K562 (cell line): ENCODE data around the gene NDUFB5. TPM values are rescaled to one million over a fixed set of nuclear protein-coding genes. Genes with fewer than 3 reads are reported as not detected.

Experiments
- ATF3 ChIP-seq, 2 experiments: fragments of 450-650 bp in 1 of 2; sonication (generic) in 1 of 2; formaldehyde crosslinking in 1 of 2; IDR thresholded peaks in 1 of 2; conservative IDR thresholded peaks in 1 of 2; 2 replicates each; pipeline versions ENCODE4 v1.6.1 to v1.8.1; 2016 to 2023; ENCODE audit warnings: mild to moderate bottlenecking in 2 of 2, moderate library complexity in 2 of 2, inconsistent platforms in 1 of 2, missing genetic modification reagents in 1 of 2
- BCOR ChIP-seq: fragments of 450-650 bp; IDR thresholded peaks from 2 replicates; pipeline ENCODE4 v1.6.1; 2016
- GATAD2B ChIP-seq: fragments of 450-650 bp; IDR thresholded peaks from 2 replicates; pipeline ENCODE4 v1.6.1; 2017; ENCODE audit warnings: mild to moderate bottlenecking, borderline replicate concordance
- ID3 ChIP-seq, 2 experiments: fragments of 250-450 bp in 1 of 2; fragments of 450-650 bp in 1 of 2; sonication (Bioruptor Pico) in 1 of 2; IDR thresholded peaks; 2 replicates each; pipeline versions ENCODE4 v1.6.1 to v1.8.0; 2016 to 2021; ENCODE audit warnings: mild to moderate bottlenecking in 2 of 2, moderate library complexity in 2 of 2, missing compliant biosample characterization in 1 of 2, missing genetic modification characterization in 1 of 2
- ILF3 ChIP-seq: fragments of 450-650 bp; IDR thresholded peaks from 2 replicates; pipeline ENCODE4 v1.6.1; 2018; ENCODE audit warnings: antibody characterized with exemption, mild to moderate bottlenecking, moderate library complexity, borderline replicate concordance
- MAFK ChIP-seq: IDR thresholded peaks from 2 replicates; pipeline ENCODE4 v1.6.1; 2011; ENCODE audit warnings: low read length, improper control_type of control experiment
- NCOR1 ChIP-seq: fragments of 450-650 bp; IDR thresholded peaks from 2 replicates; pipeline ENCODE4 v1.6.1; 2016; ENCODE audit warnings: mild to moderate bottlenecking, moderate library complexity
- NEUROD1 ChIP-seq: fragments of 150-350 bp; IDR thresholded peaks from 2 replicates; pipeline ENCODE4 v1.6.1; 2014; ENCODE audit warnings: borderline replicate concordance, low read length, low read depth; ENCODE audit not compliant: partially characterized antibody
- NFE2 ChIP-seq: IDR thresholded peaks from 2 replicates; pipeline ENCODE4 v1.6.1; 2014; ENCODE audit warnings: antibody characterized with exemption, low read depth
- REST ChIP-seq, 2 experiments: fragments of 450-650 bp; formaldehyde crosslinking in 1 of 2; IDR thresholded peaks; 2 replicates each; pipeline versions ENCODE4 v1.4.0 to v1.6.1; 2014 to 2020; ENCODE audit warnings: mild to moderate bottlenecking in 2 of 2, borderline replicate concordance in 1 of 2, low read depth in 1 of 2
- SMAD4 ChIP-seq: fragments of 250-450 bp; sonication (Bioruptor Pico); conservative IDR thresholded peaks from 2 replicates; pipeline ENCODE4 v1.8.0; 2021; ENCODE audit warnings: inconsistent platforms, mild to moderate bottlenecking, moderate library complexity
- SMARCB1 ChIP-seq: IDR thresholded peaks from 2 replicates; pipeline ENCODE4 v1.6.1; 2011; ENCODE audit warnings: improper control_type of control experiment, low read depth; ENCODE audit not compliant: insufficient read length
- TBL1XR1 ChIP-seq, 2 experiments: IDR thresholded peaks; 2 replicates each; pipeline ENCODE4 v1.6.1; 2012; ENCODE audit warnings: improper control_type of control experiment in 2 of 2, low read length in 2 of 2, mild to moderate bottlenecking in 1 of 2
- THRA ChIP-seq: fragments of 450-650 bp; IDR thresholded peaks from 2 replicates; pipeline ENCODE4 v1.6.1; 2017; ENCODE audit warnings: mild to moderate bottlenecking, moderate library complexity
- ZNF644 ChIP-seq: fragments of 200-800 bp; sonication (Bioruptor generic); IDR thresholded peaks from 2 replicates; pipeline ENCODE4 v1.6.1; 2016; ENCODE audit warnings: low read depth, missing genetic modification characterization, missing compliant biosample characterization
- polyA plus RNA-seq, 8 experiments: library from polyadenylated mRNA; depleted of rRNA in 4 of 8; stranded (reverse) in 5 of 8; unstranded in 3 of 8; fragments of >200 nt; fragmentation: Nextera tagmentation in 2 of 8; fragmentation: Illumina TruSeq in 1 of 8; extraction: Ambion mirVana in 2 of 8; extraction: Trizol in 1 of 8; gene quantifications; 2 replicates each; pipeline versions ENCODE4 v1.2.1 to v1.2.3, GENCODE V29; 2011 to 2014; ENCODE audit warnings: inconsistent platforms in 1 of 8, missing spikeins in 1 of 8
- total RNA-seq, 7 experiments: library from RNA; depleted of rRNA in 6 of 7; stranded (reverse); fragments of >200 nt in 6 of 7; fragmentation: Illumina TruSeq in 2 of 7; extraction: Trizol in 2 of 7; gene quantifications; 2 replicates each; pipeline versions ENCODE4 v1.2.1 to v1.2.3, GENCODE V29; 2011 to 2021; ENCODE audit warnings: low replicate concordance in 1 of 7

Gene NDUFB5
- total and polyA plus RNA-seq, 9 of the 15 experiments (the other 6 are each of a cell fraction or from before 2014, with no cell fraction given), result 128 to 466 (median 176) TPM

- peak; percentile 34; the same call in 1 of the 2 replicates for TF ChIP-seq REST (IDR thresholded peaks at IDR 0.05; ENCODE audit: borderline replicate concordance)
- no peak for TF ChIP-seq REST (CRISPR knock-in tag; IDR thresholded peaks at IDR 0.05; ENCODE audit: low read depth)
- TF ChIP-seq NCOR1, result peak; percentile 84
- TF ChIP-seq ATF3 (IDR thresholded peaks at IDR 0.05), result peak; percentile 89
- no peak; the same call in 1 of the 2 replicates for TF ChIP-seq ATF3 (CRISPR knock-in tag; conservative IDR thresholded peaks at IDR 0.05)
- TF ChIP-seq GATAD2B, result peak; percentile 63; the same call in 1 of the 2 replicates
- TF ChIP-seq MAFK, result 0 out of 2 replicates have a peak, but pooled peaks have one; percentile 18
- TF ChIP-seq ID3 (CRISPR knock-in tag; IDR thresholded peaks at IDR 0.05), result no peak
- 0 out of 2 replicates have a peak, but pooled peaks have one; percentile 27 for TF ChIP-seq ID3 (tag; IDR thresholded peaks at IDR 0.05)
- peak; percentile 77 for TF ChIP-seq NEUROD1
- TF ChIP-seq ZNF644, result no peak
- no peak for TF ChIP-seq SMAD4 (CRISPR knock-in tag)
- no peak for TF ChIP-seq BCOR
- peak; percentile 82 for TF ChIP-seq SMARCB1
- TF ChIP-seq NFE2, result peak; percentile 65
- peak; percentile 55 for TF ChIP-seq THRA
- 0 out of 2 replicates have a peak, but pooled peaks have one; percentile 25 for TF ChIP-seq ILF3
- peak in 1 of 2 experiments; percentile 76; a peak in 1 of 4 replicates for TF ChIP-seq TBL1XR1 (IDR thresholded peaks at IDR 0.05; ENCODE audit: low read length in 2 of 2)
Observed at GRCh38 chr3:179615458-179616173, 11.0 kb downstream of the NDUFB5 start (continued).
